Measurements from ENCODE around the gene PIK3R6.

The PIK3R6 gene

DNA sequence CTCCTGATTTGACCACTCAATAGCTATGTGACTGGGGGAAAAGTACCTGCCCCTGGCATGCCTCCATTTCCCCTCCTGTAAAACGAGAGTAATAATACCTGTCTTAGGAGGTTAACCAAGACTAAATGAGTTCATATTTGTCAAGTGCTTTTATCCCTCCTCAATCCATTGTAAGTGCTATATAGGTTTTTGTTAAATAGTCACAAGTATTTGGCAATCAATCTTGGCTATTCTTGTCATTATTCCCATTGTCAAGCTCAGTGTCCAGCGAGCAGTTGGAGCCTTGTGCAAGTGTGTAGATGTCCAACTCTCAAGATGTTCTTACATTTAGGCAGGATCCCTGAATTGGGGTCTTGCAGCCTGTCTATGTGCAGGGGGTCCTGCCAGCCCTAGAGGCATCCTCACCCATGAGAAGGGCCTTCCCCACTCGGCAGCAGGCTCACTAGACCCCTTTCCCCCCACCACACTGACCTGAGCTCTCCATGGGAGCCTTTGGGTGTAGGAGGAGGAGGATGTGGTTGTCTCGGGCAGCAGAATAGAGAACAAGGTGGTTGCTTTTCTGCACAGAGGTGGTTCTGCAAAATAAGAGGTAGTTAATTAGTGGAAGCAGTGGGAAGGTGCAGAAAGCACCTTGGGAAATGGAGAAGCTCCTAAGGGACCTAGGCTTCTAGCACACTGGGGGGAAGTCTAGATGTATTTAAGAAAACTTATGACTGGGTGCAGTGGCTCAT lies 18.0 kb downstream of the PIK3R6 start:
- no peak for DNase-seq (ENCODE audit: low read depth in 2 of 2)

DNA sequence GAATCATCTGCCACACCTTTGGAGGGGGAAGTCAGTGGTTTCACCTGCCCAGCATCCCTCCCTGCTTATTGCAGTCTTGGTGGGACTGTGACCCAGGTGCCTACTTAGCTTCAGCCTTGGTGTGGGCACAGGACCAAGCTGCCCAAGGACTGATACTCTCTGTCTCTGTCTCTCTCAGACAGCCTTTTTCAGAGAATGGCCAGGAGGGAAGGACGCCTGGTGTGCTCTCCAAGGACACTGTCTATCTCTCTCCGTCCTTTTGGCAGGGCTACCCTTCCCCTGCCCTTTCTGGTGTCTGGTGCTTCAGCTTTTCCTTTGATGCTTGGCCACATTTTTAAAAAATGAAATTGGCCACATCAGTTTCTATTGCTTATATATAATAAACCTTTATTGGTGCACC lies 19.6 kb downstream of the PIK3R6 start:
- no peak for DNase-seq (ENCODE audit: low read depth in 2 of 2)

DNA sequence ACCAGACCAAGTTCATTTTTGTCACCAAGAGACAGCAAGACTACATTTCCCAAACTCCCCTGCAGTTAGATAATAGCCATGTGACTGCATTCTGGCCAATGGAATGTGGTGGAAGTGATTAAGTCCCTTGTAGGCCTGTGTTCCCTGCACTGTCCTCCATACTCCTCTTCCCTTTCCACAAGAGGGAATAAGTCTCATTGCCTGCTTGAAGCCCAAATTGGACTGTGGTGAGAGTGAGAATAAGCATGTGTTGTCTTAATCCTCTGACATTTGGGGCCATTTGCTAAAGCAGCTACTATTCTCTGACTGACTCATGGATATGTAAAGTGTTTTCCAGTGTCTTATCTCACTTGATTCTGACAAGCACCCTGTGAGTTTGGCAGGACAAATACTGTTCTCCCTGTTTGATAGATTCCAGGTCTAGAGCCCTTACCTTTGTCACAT lies 20.7 kb downstream of the PIK3R6 start:
- DNase-seq (ENCODE audit: low read depth in 2 of 2): no peak

DNA sequence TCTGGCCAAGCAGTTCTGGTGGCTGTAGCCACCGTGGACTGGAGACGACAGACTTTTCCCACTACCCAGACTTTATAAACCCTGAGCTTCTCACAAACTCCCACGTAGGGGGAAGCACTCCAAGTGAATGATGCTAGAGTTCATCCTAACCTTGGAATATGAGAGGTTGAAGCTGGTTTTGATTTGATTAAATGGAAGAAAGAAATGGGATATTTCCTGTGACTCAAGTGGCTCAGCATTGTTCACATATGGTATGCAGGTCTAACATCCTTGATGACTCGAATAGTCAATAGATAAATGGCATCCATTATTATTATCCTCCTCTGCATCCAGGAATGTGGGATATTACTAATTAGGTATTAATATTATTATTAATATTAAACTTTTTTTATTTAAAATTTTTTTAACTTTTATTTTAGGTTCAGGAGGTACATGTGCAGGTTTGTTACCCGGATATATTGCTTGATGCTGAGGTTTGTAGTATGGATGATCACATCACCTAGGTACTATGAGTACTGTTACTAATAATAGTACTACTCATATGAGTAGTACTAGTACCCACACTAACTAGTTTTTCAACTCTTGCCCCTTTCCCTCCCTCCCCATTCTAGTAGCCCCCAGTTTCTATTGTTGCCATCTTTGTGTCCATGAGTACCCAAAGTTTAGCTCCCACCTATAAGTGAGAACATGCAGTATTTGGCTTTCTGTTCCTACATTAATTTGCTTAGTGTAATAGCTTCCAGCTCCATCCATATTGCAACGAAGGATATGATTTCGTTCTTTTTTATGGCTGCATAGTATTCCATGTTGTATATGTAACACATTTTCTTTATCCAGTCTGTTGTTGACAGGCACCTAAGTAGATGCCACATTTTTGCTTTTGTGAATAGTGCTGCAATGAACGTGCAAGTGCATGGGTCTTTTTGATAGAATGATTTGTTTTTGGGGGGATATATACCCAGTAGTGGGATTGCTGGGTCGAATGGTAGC lies 22.9 kb downstream of the PIK3R6 start:
- DNase-seq (ENCODE audit: low read depth in 2 of 2): no peak

DNA sequence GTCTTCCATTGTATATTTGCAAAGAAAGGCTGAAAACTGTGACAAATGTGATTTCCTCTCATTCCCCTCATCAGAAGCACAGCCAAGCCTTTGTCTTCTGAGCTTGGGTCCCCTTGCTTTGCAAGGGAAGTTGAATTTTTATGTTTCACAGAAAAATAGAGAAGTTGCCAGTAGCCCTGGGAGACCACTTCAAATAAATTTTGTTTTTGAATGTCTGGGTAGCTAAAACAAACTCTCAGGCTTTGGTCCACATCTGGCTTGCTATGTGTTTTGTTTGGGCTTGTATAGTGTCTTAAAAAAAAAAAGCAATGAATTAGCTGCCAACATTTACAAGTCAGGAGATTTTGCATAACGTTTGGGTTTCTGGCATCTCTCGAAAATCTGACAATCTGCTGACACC lies 24.1 kb downstream of the PIK3R6 start:
- DNase-seq (ENCODE audit: low read depth in 2 of 2): no peak

DNA sequence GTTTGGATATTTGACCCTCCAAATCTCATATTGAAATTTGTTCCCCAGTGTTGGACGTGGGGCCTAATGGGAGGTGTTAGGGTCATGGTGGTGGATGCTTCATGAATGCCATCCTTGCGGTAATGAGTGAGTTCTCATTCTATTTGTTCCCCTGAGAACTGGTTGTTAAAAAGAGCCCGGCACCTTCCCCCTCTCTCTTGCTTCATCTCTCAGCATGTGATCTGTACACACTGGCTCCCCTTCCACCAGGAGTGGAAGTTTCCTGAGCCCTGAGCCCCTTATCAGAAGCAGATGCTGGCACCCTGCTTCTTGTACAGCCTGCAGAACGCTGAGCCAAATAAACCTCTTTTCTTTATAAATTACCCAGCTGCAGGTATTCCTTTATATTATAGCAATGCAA lies 25.6 kb downstream of the PIK3R6 start:
- DNase-seq (ENCODE audit: low read depth in 2 of 2): no peak

DNA sequence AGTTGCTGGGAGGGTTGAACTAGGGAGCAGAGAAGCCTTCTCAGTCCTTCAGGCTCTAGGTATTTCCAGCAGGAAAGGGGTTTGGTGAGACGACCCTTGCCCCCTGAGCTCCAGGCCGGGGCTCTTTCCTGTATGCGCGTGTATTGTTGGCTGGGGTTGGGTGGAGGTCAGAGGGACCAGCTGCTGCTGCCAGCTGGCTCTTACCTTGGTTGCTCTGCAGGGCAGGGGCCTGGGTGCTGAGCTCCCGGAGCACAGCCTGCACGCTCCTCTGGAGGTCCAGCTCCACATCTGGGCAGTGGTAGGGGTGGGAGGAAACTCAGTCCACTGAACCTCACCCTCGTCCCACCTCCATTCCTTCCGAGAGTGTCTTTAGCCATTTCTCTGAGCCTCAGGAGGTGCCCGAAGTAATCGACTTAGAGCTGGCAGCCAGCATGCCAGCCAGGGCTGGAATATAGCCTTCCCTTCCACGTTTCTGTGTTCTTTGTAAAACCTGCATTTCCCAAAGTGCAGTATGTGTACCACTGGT lies 28.0 kb downstream of the PIK3R6 start:
- DNase-seq (ENCODE audit: low read depth in 2 of 2): no peak

DNA sequence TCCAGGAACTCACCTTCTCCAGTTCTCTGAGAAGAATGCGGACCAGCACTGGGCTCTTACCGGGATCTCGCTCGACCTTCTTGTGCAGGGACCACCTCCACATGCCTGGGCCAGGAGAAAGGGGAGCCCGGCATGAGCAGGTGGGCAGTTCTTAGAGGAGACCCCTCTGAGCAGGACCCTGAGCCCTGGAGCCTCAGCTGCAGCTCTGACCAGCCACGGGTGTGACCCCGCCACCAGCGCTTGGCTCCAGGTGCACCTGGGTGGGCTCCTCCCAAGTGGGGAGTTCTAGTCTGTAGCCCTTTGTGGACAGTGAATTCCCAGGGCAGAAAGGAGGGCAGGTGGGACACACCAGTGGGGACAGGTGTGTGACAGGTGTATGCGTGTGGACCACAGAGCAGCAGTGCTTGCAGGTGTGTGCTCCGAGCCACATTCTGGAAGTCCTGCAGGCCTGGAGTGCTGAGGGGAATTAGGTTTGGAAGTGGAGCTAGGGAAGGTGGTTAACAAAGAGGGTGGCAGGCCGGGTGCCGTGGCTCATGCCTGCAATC lies 28.9 kb downstream of the PIK3R6 start:
- DNase-seq (ENCODE audit: low read depth in 2 of 2): no peak

DNA sequence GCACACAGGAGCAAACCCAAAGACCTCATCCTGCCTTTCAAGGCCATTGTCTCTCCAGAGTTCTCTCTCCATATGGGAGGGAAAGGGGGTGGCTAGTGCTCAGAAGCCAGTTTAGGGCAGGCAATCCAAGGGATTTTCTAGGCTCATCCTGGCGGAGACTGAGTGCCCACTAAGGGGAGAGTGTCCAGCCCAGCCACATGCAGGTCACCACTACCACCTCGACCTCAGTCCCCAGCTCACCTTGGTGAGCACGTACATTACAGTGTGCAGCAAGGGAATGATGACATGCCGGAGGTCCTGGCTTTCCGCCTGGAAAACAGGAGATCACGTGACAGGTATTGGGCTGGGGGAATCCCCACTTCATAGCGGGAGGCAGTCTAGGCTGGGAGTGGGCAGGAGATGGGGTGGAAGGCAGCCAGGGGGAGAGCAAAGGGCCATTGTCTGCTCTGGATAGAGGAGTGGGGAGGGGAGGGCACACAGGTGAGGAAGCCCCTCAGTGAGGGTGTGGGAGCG lies 29.9 kb downstream of the PIK3R6 start:
- no peak for DNase-seq (ENCODE audit: low read depth in 2 of 2)

DNA sequence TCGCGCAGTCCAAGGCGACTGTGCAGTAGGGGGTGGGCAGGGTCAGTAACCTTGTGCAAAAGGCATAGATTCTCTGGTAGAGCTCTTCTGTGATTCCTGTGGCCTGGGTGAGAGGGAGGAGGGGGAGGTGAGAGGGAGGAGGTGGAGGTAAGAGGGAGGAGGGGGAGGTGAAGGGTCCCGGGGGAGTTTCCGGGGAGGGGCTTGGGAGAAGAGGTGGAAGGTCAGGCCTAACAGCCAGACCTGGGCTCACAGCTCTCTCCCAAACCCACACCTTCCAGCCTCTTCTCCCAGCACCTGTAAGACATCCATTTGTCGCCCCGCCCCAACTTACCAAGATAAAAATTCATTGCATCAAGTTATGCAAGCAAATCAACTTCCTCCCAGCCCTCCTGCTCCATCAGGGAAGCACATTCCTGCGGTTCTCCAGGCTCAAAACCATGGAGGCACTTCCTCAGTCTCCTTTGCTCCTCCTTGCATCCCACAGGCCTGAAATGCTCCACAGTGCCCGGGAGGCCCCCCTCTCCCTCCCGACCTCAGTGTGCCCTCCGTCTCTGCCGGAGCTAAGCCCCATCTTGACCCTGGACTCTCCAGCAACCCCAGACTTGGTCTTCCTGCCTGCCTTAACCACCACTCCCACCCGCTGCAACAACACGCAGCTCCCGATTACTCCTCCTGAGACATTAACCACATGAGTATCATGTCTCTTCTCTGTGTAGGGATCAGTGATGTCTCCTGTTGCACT lies 30.5 kb downstream of the PIK3R6 start:
- no peak for DNase-seq (ENCODE audit: low read depth in 2 of 2)

DNA sequence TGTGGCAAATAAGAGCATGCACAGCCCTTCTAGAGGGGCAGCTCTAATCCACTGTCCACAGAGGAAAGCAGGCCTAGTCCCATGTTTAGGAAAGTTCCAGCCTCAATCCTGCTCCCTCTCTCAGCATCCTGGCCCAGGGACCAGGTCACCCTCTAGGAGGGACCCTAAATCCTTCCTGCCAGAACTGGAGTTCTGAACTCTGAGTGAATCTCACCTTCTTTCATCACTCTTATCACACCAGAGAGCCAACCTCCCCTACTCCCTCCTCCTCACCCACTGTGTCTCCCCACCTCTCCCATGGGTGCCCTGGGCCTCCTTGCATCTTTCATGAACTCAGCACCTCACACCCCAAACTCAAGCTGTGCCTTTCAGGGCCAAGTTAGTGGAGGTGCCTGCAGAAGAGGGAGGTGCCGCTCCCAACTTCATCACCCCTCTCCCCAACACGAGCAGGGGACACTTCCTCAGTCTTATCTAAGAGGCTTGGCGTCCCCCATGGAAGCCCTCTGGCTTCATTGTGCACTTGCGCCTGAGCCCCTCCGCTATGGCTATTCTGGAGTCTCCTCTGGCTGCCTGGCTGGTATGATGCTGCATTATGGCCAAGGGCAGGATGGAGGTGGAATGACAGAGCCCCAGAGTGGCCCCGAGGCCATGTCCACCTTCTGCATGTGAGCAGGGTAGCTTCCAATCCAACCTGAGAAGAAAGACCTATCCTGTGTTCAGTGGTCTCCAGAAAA lies 31.7 kb downstream of the PIK3R6 start:
- no peak for DNase-seq (ENCODE audit: low read depth in 2 of 2)

DNA sequence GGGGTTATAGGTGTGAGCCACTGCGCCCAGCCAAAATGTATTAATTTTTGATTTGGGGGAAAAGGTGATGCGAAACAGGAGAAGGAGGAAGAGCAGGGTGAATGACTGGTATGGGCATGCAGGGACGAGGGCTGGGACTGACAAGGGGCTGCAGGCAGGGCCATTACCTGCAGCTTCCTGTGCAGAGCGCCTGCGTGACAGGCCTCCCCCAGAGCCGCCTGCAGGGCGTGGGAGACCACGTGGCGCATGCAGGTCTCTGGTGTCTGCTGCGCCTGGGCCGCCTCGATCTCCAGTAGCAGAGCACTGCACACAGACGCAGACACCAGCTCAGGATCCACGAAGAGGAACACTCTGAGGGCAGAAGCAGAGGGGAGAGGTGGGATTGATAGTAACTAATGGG lies 32.4 kb downstream of the PIK3R6 start:
- DNase-seq (ENCODE audit: low read depth in 2 of 2): no peak

DNA sequence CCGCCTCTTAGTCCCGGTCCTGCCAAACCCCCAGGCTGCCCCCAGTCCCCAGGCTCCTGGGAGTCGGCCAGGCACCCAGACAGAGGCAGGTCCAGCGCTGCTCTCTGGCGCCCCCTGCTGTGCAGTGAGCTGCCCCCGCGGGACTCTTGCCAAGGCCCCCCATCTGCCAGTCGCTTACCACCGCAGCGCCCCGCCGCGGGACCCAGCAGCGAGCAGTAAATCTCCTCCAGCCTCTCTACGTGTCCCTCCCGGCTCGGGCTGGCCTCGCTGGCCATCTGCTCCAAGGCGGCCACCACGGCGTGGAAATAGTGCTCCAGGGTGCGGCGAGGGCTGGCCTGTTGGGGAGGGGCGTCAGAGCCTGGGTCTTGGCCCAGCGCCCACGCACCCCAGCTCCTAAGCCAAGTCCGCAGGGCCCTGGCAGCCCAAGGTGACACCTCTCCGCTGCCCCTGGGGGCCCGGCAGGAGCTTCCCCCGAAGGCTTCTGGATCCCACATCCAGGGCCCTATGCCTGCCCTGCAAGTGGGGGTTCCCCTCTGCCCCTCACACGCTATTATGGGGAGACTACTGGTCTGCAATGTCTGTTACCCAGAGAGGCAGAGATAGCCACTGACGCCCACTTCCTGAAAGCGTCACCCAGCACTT lies 34.6 kb downstream of the PIK3R6 start:
- DNase-seq (ENCODE audit: low read depth in 2 of 2): no peak

DNA sequence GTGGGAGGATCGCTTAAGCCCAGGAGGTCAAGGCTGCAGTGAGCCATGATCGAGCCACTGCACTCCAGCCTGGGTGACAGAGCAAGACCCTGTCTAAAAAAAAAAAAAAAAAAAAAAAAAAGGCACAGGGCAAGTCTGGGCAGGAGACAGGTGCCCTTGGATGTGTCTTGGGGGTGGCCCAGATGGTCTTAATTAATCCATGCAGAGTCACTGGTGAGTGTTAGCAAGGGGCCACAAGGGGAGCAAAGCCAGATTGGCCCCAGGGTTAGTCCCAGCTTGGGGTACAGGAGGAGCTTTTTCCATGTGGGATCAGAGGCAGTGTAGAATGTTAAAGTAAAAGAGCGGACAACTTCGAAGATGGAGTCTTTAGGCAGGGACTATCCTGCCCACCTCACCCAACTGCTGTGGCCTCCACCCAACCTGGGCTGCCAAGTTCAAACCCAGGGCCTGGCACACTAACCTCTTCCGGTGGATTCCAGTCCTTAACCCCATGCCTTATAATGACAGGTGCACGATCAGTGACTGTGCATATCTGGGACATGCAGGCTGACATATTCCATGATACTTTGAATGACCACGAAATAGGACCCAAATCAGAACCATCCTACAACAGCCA lies 36.1 kb downstream of the PIK3R6 start:
- DNase-seq (ENCODE audit: low read depth in 2 of 2): no peak

DNA sequence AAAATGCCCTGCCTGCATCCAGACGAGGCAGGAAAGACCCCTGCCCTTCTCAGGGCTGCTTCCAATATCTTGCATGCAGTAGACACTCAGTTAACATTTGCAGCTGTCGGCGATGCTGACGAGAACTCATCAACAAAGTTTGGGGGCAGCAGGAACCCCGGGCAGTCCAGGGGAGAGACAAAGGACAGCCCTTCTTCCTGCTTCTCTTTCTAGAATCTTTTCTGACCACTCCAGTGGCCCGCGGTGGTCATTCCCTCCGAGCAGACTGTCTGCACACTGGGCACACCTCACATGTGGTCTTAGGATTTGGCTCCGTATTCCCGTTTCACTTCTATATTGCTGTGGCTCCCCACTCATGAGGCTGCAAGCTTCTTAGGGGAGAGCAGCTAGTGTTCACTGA lies 37.3 kb downstream of the PIK3R6 start:
- no peak for DNase-seq (ENCODE audit: low read depth in 2 of 2)

DNA sequence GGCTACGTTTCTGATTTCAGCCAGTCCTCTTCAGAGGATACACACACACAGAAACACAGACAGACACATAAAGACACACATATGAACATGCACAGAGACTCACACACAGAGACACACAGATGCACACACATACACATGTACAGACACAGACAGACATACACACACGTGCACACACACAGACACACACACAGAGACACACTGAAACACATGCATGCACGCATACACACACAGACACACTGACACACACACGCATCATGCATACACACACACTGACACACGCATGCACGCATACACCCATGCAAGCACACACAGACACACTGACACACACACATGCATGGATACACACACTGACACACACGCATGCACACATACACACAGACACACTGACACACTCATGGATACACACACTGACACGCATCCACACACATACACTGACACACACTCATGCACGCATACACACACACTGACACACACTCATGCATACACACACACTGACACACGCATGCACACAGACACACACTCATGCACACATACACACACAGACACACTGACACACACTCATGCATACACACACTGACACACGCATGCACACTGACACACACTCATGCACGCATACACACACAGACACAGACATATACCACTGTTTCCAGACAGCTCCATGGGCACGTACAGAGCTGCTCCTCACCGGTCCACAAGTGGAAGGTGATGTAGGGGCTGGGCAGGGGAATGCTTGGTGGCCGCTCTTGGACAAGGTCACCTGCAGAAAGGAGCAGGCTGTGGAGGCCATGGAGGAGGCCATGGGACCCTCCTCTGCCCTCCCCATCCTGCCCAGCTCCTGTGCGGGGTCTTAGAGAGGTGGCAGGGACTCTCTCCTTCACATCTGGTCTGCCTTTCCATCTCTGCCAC lies 38.2 kb downstream of the PIK3R6 start:
- no peak for DNase-seq (ENCODE audit: low read depth in 2 of 2)

DNA sequence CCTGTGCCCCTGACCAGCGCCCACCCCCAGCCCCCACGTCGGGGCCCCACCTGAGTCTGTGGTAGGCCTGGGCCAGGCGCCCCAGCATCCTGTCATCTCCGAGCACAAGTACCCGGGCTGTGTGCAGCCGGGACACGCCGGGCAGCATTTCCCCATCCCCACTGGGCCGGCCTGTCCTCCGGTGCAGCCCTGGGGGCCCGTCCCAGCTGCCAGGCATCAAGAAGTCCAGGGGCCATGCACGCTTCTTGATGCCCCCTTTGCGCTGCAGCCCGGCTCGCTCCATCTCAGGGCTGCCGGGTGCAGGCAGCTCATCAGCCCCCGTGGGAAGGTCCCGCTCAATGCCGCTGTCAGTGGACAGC lies 39.0 kb downstream of the PIK3R6 start:
- DNase-seq (ENCODE audit: low read depth in 2 of 2): no peak

DNA sequence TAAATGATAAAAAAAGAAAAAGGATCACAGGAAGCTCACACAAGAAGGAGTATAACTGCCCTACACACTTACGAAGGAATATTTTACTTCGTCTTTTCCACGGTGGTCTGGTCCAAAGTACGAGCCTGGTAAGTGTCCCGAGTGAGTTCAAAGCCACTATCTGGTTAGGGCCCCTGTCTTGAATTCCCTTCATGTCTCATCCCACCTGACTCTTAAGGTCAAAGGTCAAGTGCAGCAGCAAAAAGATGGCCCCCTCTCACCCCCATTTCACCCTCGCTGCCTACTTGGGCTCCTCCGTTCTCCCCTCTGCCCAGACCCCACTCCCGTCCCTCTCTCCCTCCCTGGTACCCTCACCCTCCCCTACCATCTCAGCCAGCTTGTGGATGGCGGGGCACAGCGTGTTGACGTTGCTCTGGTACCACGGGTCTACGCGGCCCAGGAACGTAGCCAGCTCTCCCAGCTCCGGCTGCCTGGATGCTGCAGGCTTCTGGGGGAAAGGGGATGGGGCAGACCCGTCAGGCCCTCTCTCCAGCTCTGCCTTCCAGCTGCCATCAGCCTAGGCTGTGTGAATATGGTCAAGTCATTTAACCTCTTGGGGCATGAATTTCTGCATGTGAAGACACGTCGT lies 40.6 kb downstream of the PIK3R6 start:
- DNase-seq (ENCODE audit: low read depth in 2 of 2): no peak

Measured in activated CD8-positive, alpha-beta memory T cell treated with anti-CD3 and anti-CD28 coated beads for 4 hours (primary cell).